ENCODE data around the gene CEP85. TPM values are rescaled to one million over a fixed set of nuclear protein-coding genes. Genes with fewer than 3 reads are reported as not detected.

The CEP85 gene
- total RNA-seq, 1 experiment from 2014 or later = 51.8 TPM

- no TSS peak for BruUV-seq (replicated peaks)
Observed at GRCh38 chr1:26189331-26189730, 44.7 kb upstream of the CEP85 start.

GRCh38 chr1:26189751-26190275 is 44.2 kb upstream of the CEP85 start:
- H3K9me3 ChIP-seq (ENCODE audit: control insufficient read depth, insufficient read depth, low read depth, low read length) = no peaks in the 10 kb centered on the region
- POLR2A ChIA-PET = no interaction called here

More at GRCh38 chr1:26189331-26189730, 44.7 kb upstream of the CEP85 start:
- Histone ChIP-seq H3K4me1 (ENCODE audit: control insufficient read depth, insufficient read depth, low read length) (no peaks in the 10 kb centered on the region), H3K36me3 (ENCODE audit: control insufficient read depth, insufficient read depth, low read length) (no peaks in the 10 kb centered on the region), H3K9me3 (ENCODE audit: control insufficient read depth, insufficient read depth, low read depth, low read length) (no peaks in the 10 kb centered on the region), H3K27ac (ENCODE audit: low read length) (no peak overlapping the region), H3K27me3 (ENCODE audit: control insufficient read depth, insufficient read depth, low read length) (no peaks in the 10 kb centered on the region), H3K4me3 (ENCODE audit: low read depth in 2 of 2, low read length in 2 of 2) (no peak overlapping the region)
- in situ Hi-C loops (cut with HindIII; ENCODE audit: low pct_unique_long_range_greater_than_20kb, low sequenced_read_pairs) = no loop called here
- ATAC-seq (no peak), DNase-seq (ENCODE audit: low read depth, low spot score) (no peak)
- TF ChIP-seq SIN3A (IDR thresholded peaks at IDR 0.05; ENCODE audit: borderline replicate concordance, insufficient read depth, low read depth, low read length) (no peak), TCF7L2 (IDR thresholded peaks at IDR 0.05; ENCODE audit: low read depth, low read length) (no peak), REST (IDR thresholded peaks at IDR 0.05; ENCODE audit: insufficient read depth in 1 of 2, low read depth in 2 of 2, low read length in 1 of 2) (no peak), CTCF (IDR thresholded peaks at IDR 0.05) (no peak), POLR2AphosphoS5 (IDR thresholded peaks at IDR 0.05; ENCODE audit: low read depth, low read length) (no peak)
- POLR2A ChIA-PET = no interaction called here
- intact Hi-C loops (cut with micrococcal nuclease; ENCODE audit: unreplicated experiment) = no loop called here
- CTCF ChIA-PET = interaction anchor here (0.6 to 2.5 kb wide), 2 partner anchors 45 to 68 kb away, joined by 3 to 10 read pairs; partner anchors contain the start of gene CEP85

More at GRCh38 chr1:26189751-26190275, 44.2 kb upstream of the CEP85 start:
- ATAC-seq = no peak
- BruUV-seq (replicated peaks) = no TSS peak
- Histone ChIP-seq H3K4me3 (ENCODE audit: low read depth in 2 of 2, low read length in 2 of 2) (no peak overlapping the region), H3K27ac (ENCODE audit: low read length) (no peak overlapping the region), H3K27me3 (ENCODE audit: control insufficient read depth, insufficient read depth, low read length) (no peaks in the 10 kb centered on the region), H3K36me3 (ENCODE audit: control insufficient read depth, insufficient read depth, low read length) (no peaks in the 10 kb centered on the region), H3K4me1 (ENCODE audit: control insufficient read depth, insufficient read depth, low read length) (no peaks in the 10 kb centered on the region)
- DNase-seq (ENCODE audit: low read depth, low spot score) = no peak
- TF ChIP-seq REST (IDR thresholded peaks at IDR 0.05; ENCODE audit: insufficient read depth in 1 of 2, low read depth in 2 of 2, low read length in 1 of 2) (no peak), CTCF (IDR thresholded peaks at IDR 0.05) (no peak), POLR2AphosphoS5 (IDR thresholded peaks at IDR 0.05; ENCODE audit: low read depth, low read length) (no peak), SIN3A (IDR thresholded peaks at IDR 0.05; ENCODE audit: borderline replicate concordance, insufficient read depth, low read depth, low read length) (no peak), TCF7L2 (IDR thresholded peaks at IDR 0.05; ENCODE audit: low read depth, low read length) (no peak)
- CTCF ChIA-PET = interaction anchor here (2.5 kb wide), 1 partner anchor 44 kb away, joined by 10 read pairs; the partner anchor contains the start of gene CEP85
- intact Hi-C loops (cut with micrococcal nuclease; ENCODE audit: unreplicated experiment) = no loop called here
- in situ Hi-C loops (cut with HindIII; ENCODE audit: low pct_unique_long_range_greater_than_20kb, low sequenced_read_pairs) = no loop called here

Measured in Panc1 (cell line).